Skeletal muscle cell (primary cell): Measurements from ENCODE around the gene GPX4.
"Not testable (repeated sequence)": the region's sequence is repeated elsewhere in the genome, so short reads cannot be mapped to it uniquely, and the experiment has no call there.

ENCODE experiments used
- DNase-seq: peaks from one replicate; pipeline ENCODE4 v3.0.0-alpha.2; 2010; ENCODE audit warnings: low read depth
- H3K4me3 ChIP-seq: 2 replicates; pipeline ENCODE4 v1.5.1; 2011; ENCODE audit warnings: low read depth, mild to moderate bottlenecking, control low read depth, low read length, moderate library complexity

Gene GPX4

DNA sequence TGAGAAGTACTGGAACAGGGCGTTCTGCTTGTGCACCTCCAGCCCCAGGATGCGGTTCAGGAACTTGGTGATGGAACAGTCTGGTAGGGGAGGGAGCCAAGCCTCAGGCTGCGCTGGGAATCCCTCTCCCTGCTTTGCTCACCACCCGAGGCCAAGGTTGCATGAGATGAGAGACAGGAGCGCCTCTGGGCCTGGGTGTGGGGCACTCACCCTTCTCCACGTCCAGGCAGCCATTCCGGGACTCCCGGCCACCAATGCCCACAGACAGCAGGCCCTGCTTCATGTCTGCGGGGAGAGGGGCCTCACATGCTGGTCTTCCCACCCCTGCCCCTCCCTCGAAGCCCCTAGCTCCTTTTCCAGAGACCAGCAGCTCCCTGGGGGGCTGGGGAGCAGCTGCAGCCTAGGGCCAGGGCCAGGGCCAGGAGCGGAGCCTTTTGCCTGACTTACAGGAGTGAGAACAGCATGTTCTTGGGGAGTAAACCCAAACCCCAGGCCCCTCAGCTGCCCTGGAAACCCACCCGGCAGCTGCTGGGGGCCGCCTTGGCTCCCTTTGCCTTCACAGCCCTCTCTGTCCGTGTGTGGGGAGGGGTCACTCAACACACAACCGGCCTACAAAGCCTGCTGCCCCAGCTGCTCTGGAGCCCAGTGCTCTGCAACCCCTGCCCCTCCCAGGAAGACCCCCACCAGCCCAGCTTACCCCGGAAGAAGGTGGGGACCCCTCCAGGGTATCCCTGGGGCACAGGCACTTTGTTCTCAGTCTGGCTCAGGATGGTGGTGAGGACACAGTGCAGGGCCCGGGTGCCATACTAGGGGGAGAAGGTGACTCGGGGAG is 7.2 kb downstream of the GPX4 start:
- DNase-seq, result no peak

DNA sequence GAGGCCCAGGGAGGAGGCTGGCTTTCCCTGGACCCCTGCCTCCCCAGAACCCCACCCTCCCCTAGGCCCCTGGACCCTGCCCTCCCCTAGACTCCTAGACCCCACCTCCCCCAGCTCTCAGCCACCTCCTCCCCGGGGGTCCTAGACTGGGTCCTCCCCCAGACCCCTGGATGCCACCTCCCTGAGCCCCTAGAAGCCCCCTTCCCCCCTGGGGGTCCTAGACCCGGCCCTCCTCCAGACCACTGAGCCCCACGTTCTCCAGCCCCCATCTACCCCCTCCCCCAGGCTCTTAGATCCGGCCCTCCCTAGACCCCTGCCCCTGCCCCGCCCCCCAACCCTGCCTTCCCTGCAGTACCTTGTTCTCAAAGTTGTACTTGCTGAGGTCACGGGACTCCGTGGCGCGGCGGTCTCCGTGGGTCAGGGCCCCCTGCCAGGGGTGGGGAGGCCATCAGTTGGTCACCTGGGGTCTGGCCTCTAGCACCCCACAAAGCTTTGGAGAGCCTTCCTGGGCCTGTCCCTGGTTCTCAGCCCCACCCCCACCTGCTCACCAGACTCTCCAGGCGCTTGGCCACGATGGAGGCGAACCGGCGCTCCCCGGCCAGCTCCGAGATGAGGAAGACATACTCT is 8.0 kb downstream of the GPX4 start:
- H3K4me3 ChIP-seq, result no peak overlapping the region
- no peak for DNase-seq

More for the DNA sequence above, 7.2 kb downstream of the GPX4 start:
- no peak overlapping the region for H3K4me3 ChIP-seq

DNA sequence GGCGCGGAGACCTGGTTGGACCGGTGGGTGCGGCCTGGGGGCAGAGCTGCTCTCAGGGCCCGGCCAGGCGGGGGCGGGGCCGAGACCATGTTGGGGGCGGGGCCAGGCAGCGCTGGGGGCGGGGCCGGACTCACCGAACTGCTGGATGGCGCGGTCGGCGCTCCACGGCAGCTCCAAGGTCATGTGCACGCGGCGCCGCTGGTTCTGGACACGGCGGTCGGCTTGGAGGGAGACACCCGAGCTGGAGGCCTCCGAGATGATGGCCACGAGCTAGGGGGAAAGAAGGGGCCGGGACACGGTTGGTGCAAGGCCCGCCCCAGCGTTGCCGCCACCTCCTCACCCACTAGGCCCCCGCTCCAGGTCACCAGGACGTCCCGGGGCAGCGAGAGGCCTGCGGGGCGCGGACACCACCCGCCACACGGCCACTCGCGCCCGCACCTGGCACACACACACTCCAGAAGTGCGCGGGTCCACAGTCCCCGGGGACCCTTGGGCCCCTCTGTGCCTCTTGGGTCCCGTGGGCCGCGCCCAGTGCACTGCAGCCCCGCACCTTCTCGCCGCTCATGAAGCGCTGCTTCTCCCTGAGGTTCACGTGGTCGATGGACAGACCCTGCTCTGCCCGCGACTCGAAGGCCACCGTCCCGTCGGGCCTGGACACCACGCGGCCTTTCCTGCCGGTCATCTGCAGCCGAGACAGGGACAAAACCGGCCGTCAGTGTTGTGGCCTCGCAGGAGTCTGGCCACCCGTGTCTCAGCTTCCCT is 8.7 kb downstream of the GPX4 start:
- no peak for DNase-seq
- no peak overlapping the region for H3K4me3 ChIP-seq

DNA sequence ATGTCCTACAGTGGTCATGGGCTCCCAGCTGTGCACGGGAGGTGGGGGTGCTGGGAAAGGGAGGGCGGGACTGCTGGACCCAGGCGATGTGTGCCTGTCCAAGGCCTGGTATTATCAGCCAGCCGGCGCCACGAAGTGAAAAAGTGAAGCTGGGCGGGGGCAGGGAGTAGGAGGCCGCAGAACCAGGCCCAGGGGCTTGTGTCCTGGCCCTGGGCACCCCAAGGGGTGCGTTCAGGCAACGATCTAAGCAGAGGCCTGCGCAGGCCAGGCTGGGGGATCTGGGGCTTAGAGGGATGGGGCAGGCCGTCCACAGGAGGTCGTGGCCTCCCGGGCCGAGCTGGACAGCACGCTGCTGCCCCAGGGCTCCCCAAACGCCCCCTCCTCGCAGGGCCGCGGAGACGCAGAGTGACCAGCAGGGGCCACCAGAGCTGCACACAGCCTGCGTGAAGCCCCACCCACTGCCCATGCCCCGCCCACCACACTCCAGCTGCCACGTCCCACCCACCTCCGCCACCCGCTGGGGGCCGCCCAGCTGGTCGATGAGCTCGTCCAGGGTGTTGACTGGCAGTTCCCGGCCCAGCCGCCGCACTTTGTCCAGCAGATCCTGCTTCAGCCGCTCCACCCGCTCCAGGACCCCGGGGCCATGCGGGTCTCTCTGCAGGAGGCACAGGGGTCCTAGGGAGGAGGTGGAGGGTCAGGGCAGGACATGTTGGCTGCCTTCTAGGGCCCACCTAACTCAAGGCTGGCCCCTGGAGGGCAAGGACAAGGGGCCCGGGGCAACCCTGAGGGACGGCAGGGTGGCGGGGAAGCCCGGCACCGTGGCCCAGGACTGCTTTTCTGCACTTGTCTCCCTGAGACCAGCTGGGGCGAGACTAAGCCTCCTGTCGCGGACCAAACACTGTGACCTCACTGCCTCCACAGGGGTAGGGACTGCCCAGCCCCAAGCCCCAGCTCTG is 9.5 kb downstream of the GPX4 start:
- peak; percentile 83 for DNase-seq
- no peak overlapping the region for H3K4me3 ChIP-seq

DNA sequence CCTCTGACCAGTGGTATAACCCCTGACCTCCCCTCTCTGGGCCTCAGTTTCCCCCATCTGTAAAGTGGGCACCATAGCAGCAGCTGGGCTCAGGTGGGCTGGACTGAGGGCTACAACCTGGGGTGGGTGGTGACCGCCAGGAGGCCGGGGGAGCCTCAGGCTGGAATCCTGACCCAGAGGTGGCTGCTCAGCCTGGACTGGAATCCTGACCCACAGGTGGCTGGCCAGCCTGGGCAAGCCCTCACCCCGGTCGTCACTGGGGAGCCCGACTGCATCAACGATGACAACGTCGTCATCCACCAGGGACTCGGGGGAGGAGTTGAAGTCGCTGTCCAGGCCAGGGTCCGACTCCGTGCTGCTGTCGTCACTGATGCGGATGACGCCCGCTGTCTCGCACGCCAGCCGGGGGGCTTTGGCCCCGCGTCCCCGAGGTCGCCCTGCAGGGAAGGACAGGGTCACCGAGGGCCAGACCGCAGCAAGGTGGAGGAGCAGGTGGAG is 10.2 kb downstream of the GPX4 start:
- H3K4me3 ChIP-seq, result no peak overlapping the region
- DNase-seq, result no peak

DNA sequence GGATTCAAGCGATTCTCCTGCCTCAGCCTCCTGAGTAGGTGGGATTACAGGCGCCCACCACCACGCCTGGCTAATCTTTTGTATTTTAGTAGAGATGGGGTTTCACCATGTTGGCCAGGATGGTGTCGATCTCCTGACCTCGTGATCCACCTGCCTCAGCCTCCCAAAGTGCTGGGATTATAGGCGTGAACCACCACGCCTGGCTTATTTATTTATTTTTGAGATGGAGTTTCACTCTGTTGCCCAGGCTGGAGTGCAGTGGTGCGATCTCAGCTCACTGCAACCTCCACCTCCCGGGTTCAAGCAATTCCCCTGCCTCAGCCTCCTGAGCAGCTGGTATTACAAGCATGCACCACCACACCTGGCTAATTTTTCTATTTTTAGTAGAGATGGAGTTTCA is 10.9 kb downstream of the GPX4 start:
- not testable (repeated sequence) for DNase-seq, H3K4me3 ChIP-seq

DNA sequence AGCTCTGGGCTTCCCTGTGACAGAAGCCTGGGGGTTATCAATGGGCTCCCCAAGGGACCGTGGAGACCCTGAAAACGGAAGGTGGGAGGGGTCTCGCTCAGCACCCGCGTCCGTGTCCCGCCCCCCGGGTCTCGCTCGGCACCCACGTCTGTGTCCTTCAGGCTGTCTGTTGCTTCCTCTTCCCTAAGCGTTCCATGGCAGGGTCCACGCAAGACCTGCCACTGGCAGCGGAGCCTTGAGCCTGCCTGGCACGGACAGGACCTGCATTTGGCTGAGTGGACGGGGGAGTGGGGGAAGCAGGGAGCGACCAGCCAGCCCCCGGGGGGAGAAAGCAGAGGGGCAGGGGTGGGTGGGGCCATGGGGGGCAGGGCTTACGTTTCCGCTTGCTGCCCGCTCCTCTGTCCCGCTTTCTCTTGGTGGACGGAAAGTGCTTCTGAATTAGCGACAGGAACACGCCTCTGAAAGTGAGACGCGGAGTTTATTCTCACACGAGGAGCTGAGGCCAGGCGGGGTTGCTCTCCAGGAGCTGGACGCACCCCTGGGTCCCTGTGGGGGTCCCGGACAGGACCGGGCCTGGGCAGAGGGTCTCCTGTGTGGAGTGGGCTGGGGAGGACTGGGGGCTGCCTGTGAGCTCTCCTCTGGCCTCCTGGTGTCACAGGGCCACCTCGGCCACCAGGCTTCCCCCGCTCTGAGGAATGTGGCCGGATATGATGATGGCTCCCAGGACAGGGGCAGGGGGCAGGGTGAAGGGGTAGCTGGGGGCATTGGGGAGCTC is 12.0 kb downstream of the GPX4 start:
- no peak for DNase-seq
- H3K4me3 ChIP-seq, result no peak overlapping the region

DNA sequence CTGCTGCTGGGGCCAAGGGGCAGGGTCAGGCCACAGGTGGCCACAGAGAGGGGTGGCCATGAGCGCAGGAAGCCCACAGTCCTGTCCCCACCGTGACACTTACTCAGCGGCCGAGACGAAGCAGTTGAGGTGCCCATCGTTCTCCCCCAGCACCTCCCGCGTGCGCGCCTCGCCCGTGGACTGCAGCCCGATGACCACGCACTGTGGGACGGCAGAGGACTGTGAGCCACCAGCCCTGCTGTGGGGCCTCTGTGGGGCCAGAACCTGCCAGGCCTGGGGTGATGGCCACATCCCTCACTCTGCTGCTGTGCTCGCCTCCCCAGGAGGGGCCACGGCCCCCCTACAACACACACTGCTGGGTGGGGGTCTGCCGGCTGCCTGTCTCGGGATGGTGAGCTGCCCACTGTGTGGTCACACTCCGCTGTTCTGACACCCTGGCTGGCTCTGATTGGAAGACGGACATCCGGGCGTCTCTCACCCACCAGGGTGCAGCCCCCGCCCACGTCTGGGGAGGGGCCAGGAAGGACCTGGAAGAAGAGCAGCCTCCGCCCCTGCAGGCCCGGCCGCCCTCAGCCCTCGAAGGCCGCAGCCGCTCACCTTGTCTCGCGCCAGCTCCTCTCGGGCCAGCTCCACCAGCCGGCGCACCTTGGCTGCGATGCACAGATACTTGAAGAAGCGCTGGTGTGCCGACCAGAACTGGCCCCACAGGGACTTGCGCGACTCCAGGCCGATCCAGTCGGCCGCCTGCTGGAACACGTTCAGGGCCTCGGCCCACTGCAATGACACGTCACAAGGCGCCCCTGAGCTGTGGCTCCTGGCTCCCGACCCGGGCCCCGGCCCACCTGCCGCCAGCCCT is 13.2 kb downstream of the GPX4 start:
- no peak for DNase-seq
- H3K4me3 ChIP-seq, result no peak overlapping the region

DNA sequence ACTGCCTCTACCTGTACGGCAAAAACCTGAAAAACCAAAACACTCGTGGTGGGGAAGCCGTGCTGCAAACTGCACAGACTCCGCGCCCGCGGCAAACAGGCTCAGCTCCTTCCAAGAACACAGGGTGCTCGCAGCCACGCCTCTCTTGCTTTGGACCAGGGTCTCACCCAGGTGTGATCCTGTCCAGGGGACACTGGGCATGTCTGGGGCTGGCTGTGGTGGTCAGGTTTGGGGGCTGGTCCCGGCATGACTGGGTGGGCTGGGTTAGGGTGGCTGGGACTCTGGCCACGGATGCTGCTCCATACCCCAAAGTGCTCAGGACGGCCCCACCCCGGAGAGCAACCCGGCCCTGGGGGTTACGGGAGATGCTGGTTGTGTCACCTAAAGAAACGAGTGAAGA is 13.9 kb downstream of the GPX4 start:
- DNase-seq, result no peak
- H3K4me3 ChIP-seq, result no peak overlapping the region

DNA sequence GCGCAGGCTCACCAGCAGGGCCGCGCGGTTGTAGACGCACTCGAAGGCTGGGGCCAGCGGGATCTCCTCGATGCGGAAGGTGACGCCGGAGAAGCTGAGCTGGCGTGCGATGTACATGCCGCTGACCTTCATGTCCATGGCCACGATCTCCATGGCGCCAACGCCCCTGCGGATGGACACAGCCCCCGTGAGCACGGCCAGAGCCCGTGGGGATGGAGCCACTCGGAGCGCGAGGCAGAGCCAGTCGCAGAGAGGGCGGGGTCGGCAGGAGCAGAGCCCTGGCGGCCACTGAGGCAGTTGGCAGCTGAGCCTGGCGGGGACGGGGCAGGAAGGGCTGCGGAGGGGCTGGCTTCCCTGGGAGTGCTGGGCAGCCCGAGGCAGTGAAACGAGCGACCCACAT is 15.2 kb downstream of the GPX4 start:
- no peak for DNase-seq
- H3K4me3 ChIP-seq, result no peak overlapping the region

DNA sequence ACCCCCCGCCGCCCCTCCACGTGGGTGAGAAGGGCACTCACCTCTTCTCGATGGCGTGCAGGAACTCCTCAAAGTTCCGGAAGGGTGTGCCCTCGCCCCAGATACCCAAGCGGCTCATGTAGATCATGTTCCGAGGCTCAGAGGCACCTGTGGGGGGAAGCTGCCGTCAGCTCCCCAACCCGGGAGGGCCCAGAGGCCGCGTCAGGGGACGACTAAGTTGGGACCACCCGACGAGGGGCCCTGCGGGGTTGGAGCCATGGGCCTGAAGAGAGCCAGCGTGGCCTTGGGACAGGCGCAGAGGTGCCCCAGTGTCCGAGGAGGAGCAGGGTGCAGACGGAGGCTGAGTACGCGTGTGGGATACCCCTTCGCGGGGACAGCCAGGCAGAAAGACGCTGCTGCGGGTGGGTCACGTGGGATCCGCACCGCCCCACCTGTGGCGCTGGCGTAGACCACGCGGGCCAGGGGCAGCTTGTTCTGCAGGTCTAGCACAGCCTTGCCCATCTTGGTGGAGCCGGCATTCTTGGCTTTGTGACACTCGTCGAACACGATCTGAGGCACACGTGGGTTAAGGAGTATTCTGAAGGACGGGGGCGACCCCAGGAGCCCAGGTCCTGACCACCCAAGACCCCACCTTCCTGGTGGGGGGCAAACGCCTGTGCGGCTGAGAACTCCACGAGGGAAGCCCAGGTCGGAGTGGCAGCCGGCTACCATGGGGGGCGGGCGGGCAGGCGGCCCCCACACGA is 15.9 kb downstream of the GPX4 start:
- no peak for DNase-seq
- H3K4me3 ChIP-seq, result no peak overlapping the region

DNA sequence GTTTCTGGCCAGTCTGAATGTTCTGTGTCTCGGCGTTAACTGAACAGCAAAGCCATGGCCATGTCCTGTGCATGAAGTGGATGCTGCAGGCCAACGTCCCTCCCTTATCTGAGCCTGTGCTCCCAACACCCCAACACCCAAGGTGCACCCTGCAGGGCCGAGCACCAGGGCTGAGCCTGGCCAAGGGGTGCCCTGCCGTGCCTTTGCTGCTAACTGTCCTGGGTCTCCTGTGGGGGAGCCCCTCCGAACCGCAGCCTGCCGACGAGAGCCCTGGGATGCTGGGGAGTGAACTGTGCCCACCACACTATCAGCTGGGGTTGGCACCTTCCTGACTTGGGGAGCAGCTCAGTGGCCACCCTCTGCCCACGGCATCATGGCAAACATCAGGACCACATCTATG is 17.6 kb downstream of the GPX4 start:
- no peak overlapping the region for H3K4me3 ChIP-seq
- DNase-seq, result no peak

DNA sequence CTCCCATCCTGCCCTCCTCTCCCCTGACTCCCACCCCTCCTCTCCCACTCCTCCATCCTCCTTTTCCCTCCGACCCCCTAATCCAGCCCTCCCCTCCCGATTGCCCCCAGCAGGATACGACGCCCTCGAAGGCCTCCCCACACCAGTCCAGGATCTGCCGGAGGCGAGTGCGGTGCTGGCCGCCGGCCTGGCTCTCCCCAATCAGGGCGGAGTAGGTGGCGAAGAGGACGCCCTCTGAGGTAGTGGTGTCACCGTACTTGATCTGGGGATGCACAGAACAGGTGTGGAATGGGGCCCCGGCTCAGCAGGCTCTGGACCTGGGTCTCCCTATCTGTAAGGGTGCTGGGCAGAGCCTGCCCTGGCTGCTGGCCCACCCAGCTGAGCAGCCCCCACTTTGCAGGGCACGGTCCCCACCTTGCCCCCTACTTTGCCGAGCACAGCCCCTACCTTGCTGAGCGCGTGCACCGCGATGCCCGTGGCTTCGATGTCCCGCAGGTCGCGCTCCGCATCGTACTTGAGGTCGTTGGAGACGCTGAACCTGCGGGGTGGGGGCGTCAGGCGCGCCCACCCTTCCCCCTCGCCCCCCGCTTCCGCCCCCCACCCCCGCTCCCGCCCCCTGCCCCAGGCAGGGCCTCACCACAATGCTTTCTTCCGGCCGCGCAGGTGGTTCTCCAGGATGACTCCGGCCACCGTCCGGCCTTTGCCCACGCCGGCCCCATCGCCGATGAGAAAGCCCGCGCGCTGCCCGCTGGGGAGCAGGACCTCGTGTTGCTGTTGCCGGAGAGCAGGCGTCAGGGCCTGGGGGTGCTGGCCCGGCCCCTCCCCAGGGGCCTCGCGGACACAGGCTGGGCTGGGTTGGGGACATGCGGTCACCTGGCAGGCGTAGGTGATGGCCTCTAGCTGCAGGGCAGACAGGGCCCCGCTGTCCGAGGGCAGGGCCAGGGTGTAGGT is 18.5 kb downstream of the GPX4 start:
- DNase-seq, result no peak
- H3K4me3 ChIP-seq, result no peak overlapping the region

DNA sequence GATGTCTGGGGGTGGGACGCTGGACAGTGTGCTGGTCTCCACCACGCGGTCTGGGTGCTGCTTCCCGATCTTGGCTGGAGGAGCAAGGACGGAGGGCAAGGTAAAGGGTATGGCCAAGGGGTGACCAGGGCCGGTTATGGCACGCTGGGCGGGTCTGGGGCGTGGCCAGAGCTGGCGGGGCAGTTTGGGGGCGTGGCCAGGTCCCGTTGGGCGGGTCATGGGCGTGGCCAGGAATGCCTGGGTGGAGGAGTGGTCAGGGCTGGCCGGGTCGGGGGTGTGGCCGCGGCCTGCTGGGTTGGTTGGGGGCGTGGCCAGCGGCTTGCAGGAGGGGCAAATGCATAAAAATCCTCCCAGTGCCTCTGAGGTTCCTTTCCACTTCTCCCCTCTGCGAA is 19.2 kb downstream of the GPX4 start:
- no peak overlapping the region for H3K4me3 ChIP-seq
- no peak for DNase-seq

DNA sequence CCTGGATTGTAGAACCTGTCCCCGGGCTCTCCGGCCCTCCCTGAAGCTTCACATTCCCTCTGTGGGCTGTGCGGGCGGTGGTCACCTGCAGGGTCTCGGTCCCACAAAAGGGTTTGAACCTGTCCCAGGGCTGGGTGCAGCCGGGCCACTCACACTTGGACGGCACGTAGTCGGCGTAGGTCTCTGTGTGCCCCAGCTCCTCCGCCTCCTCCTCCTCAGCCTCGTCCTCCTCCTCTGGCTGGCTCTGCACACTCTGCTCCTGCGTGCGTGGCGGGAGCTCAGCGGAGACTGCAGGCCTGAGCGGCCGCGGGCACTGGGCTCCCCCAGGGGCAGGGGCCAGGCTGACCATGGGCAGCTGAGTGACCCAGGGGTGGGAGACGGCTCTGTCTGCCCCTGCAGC is 19.6 kb downstream of the GPX4 start:
- no peak for DNase-seq
- no peak overlapping the region for H3K4me3 ChIP-seq
